ENCODE data around the gene RASEF.

GRCh38 chr9:83065233-83065632 is 2.3 kb upstream of the RASEF start:
- TF ChIP-seq POLR2A (IDR thresholded peaks at IDR 0.05) = no peak
- no peak for TF ChIP-seq CTCF (IDR thresholded peaks at IDR 0.05)

Data from uterus (tissue), 2 donors.